ENCODE data around the gene ARHGAP22.

The ARHGAP22 gene

GRCh38 chr10:48626447-48626846 lies 21.6 kb upstream of the ARHGAP22 start:
- in situ Hi-C loops (cut with HindIII; ENCODE audit: low pct_unique_long_range_greater_than_20kb, low sequenced_read_pairs), result no loop called here
- no peak for DNase-seq (ENCODE audit: low read depth in 1 of 2, low spot score in 1 of 2)
- TF ChIP-seq JUND (IDR thresholded peaks at IDR 0.05; ENCODE audit: low read depth), result no peak

DNA sequence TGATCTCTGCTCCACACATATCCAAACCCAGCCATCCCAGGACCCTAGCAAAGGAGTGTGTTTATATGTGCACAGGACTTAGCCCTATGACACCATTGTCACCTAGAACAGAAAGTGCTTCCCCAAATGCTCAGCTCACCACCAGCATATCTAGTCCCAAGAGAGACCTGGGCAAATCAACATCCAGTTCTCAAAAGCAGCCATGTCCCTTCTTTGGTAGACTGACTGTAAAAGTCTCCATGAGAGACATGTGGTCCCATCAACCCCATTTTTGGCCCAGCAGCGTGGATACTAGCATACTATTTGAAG lies 20.9 kb upstream of the ARHGAP22 start:
- in situ Hi-C loops (cut with HindIII; ENCODE audit: low pct_unique_long_range_greater_than_20kb, low sequenced_read_pairs), result no loop called here
- no peak for TF ChIP-seq JUND (IDR thresholded peaks at IDR 0.05; ENCODE audit: low read depth)
- no peak for DNase-seq (ENCODE audit: low read depth in 1 of 2, low spot score in 1 of 2)

DNA sequence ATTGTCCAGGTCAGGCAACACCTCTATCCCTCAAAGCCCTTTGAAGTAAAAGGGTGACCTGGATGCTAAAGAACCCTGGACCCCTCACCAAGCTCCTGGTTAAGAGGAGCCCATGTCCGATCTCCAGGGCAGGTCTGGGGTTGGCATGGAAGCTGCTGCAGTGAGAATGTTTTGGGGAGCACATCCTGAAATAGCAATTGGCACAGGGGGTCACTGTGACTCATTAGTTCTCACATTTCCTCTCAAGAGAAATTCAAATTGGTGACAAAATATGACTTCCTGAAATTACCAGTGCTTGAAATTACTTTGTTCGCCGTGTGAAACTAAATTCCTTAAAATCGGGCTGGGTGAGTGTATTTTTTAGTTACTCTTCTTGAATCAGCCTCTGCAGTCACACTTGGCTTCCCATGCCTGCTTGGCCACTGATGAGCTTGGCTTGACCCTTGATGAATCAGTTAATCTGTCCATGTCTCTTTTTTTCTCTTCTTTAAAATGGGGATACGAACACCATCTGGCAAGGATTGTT lies 18.8 kb upstream of the ARHGAP22 start:
- no peak for DNase-seq (ENCODE audit: low read depth in 1 of 2, low spot score in 1 of 2)
- in situ Hi-C loops (cut with HindIII; ENCODE audit: low pct_unique_long_range_greater_than_20kb, low sequenced_read_pairs), result no loop called here

GRCh38 chr10:48623009-48623408 lies 18.1 kb upstream of the ARHGAP22 start:
- TF ChIP-seq JUND (IDR thresholded peaks at IDR 0.05; ENCODE audit: low read depth), result no peak
- no peak for DNase-seq (ENCODE audit: low read depth in 1 of 2, low spot score in 1 of 2)
- in situ Hi-C loops (cut with HindIII; ENCODE audit: low pct_unique_long_range_greater_than_20kb, low sequenced_read_pairs), result no loop called here

More for the DNA sequence above, 18.8 kb upstream of the ARHGAP22 start:
- no peak for TF ChIP-seq JUND (IDR thresholded peaks at IDR 0.05; ENCODE audit: low read depth)

DNA sequence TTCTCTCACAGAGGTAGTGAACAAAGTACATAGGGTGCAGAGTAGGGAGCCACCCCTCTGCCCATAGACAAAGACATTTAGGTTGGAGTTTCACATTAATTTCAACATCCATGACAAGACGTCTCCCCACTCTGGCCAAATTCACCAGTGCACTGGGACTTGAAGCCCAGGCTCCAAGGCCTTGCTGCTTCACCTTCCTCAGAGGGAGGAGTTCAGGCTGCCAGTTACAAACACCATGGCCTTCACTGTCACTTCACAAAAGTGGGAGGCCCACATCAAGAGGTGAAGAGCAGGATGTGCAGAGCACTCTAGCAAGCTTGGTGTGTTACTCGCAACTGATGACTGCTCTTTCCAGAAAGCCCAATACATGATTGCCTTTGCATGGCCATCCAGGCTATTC lies 15.8 kb upstream of the ARHGAP22 start:
- in situ Hi-C loops (cut with HindIII; ENCODE audit: low pct_unique_long_range_greater_than_20kb, low sequenced_read_pairs), result no loop called here
- no peak for TF ChIP-seq JUND (IDR thresholded peaks at IDR 0.05; ENCODE audit: low read depth)
- no peak for DNase-seq (ENCODE audit: low read depth in 1 of 2, low spot score in 1 of 2)

DNA sequence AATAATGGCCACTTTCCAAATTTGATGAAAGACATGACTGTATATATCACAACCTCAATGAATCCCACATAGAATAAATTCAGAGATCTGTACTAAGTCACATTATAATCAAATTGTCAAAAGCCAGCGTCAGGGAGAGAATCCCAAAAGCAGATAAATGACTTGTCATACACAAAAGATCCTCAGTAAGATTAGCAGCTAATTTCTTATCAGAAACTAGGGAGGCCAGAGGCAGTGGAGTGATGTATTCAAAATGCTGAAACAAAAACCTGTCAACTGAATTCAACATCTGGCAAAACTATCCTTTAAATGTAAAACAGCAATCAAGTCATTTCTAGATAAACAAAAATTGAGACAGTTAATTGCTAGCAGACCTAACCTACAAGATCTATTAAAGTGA lies 11.6 kb upstream of the ARHGAP22 start:
- no peak for TF ChIP-seq JUND (IDR thresholded peaks at IDR 0.05; ENCODE audit: low read depth)
- in situ Hi-C loops (cut with HindIII; ENCODE audit: low pct_unique_long_range_greater_than_20kb, low sequenced_read_pairs), result no loop called here
- DNase-seq (ENCODE audit: low read depth in 1 of 2, low spot score in 1 of 2), result no peak

- DNase-seq (ENCODE audit: low read depth in 1 of 2, low spot score in 1 of 2), result peak in 1 of 2 experiments; percentile 33
- in situ Hi-C loops (cut with HindIII; ENCODE audit: low pct_unique_long_range_greater_than_20kb, low sequenced_read_pairs), result no loop called here
- no peak for TF ChIP-seq JUND (IDR thresholded peaks at IDR 0.05; ENCODE audit: low read depth)
Observed at GRCh38 chr10:48614481-48615390, 9.9 kb upstream of the ARHGAP22 start.

DNA sequence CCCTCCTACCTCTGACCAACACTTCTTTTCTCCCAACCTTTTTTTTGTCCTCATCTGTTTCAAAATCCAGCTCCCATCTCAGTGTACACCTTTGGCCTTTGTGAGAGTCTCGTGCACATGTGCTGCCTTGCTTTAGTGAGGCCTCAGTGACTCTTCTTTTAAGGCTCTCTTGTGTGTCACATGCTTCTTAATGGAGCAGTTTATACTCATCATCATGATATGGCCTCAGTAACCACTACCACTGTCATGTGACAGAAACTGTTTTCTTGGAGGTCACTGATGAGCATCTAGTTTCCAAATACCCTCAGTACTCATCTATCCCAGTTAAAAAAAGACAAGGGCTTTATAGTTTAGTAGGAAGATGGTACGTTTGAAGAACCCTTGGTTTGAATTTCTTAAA lies 8.1 kb upstream of the ARHGAP22 start:
- in situ Hi-C loops (cut with HindIII; ENCODE audit: low pct_unique_long_range_greater_than_20kb, low sequenced_read_pairs), result no loop called here
- TF ChIP-seq JUND (IDR thresholded peaks at IDR 0.05; ENCODE audit: low read depth), result no peak
- no peak for DNase-seq (ENCODE audit: low read depth in 1 of 2, low spot score in 1 of 2)

DNA sequence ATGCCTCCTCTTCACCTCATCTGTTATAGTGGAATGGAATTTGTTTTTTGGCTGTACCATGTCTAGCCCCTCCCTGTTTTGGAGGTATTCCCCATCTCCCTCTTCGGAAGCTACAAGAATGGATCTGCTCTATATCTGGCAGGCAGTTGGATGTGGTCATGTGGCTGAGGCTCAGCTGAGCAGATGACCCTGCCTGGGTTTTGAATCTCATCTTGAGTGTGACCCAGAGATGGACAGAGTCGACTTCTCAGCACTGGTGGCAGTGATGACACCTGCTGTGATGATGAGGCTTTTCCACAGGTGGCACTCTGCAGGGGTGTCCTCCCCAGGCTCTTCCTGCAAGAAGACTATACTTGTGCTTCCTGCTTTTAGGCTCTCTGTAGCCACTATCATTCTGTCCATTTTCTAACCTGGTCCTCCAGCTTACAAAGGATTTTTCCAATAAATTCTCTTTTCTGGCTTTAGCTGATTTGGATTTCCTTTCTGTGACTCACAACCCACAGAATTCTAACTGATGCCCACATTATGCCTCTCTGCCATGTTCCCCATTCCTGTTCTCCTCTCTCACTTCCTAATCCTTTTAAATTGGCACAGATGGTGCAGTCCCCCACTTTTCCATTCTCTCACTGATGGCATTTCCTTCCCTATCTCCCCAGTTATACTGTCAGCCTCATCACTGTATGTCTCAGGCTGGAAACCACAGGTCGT lies 7.5 kb upstream of the ARHGAP22 start:
- DNase-seq (ENCODE audit: low read depth in 1 of 2, low spot score in 1 of 2), result no peak
- no peak for TF ChIP-seq JUND (IDR thresholded peaks at IDR 0.05; ENCODE audit: low read depth)
- in situ Hi-C loops (cut with HindIII; ENCODE audit: low pct_unique_long_range_greater_than_20kb, low sequenced_read_pairs), result no loop called here

GRCh38 chr10:48611133-48611532 lies 6.3 kb upstream of the ARHGAP22 start:
- DNase-seq (ENCODE audit: low read depth in 1 of 2, low spot score in 1 of 2), result no peak
- in situ Hi-C loops (cut with HindIII; ENCODE audit: low pct_unique_long_range_greater_than_20kb, low sequenced_read_pairs), result no loop called here
- TF ChIP-seq JUND (IDR thresholded peaks at IDR 0.05; ENCODE audit: low read depth), result no peak

- in situ Hi-C loops (cut with HindIII; ENCODE audit: low pct_unique_long_range_greater_than_20kb, low sequenced_read_pairs), result no loop called here
- no peak for DNase-seq (ENCODE audit: low read depth in 1 of 2, low spot score in 1 of 2)
- TF ChIP-seq JUND (IDR thresholded peaks at IDR 0.05; ENCODE audit: low read depth), result no peak
Observed at GRCh38 chr10:48610585-48611093, 5.8 kb upstream of the ARHGAP22 start.

- TF ChIP-seq JUND (IDR thresholded peaks at IDR 0.05; ENCODE audit: low read depth), result no peak
- in situ Hi-C loops (cut with HindIII; ENCODE audit: low pct_unique_long_range_greater_than_20kb, low sequenced_read_pairs), result no loop called here
- DNase-seq (ENCODE audit: low read depth in 1 of 2, low spot score in 1 of 2), result no peak
Observed at GRCh38 chr10:48609899-48610584, 5.2 kb upstream of the ARHGAP22 start.
